RWPE1 (cell line): ENCODE measurements around the gene DHCR24.

Experiments
- CTCF ChIA-PET: fragments of 350-600 bp; sonication (Branson Sonifier 250); formaldehyde crosslinking; extraction: SDS; loops from one replicate; lab custom pipeline; 2021; lab: Yijun Ruan, JAX
- POLR2A ChIA-PET: fragments of 400-600 bp; formaldehyde crosslinking; extraction: SDS; loops from one replicate; lab custom pipeline; 2020; ENCODE audit warnings: antibody characterized with exemption; ENCODE audit not compliant: low non-redundant PET; lab: Yijun Ruan, JAX
- DNase-seq: peaks from one replicate; pipeline ENCODE4 v3.0.0; 2012; ENCODE audit warnings: low spot score
- H3K27ac ChIP-seq: fragments of 450-650 bp; 2 replicates; pipeline ENCODE4 v1.5.1; 2017
- CTCF ChIP-seq: fragments of 450-650 bp; conservative IDR thresholded peaks from 2 replicates; pipeline ENCODE4 v1.5.1; 2017; ENCODE audit warnings: low read depth, mild to moderate bottlenecking

The DHCR24 gene

DNA sequence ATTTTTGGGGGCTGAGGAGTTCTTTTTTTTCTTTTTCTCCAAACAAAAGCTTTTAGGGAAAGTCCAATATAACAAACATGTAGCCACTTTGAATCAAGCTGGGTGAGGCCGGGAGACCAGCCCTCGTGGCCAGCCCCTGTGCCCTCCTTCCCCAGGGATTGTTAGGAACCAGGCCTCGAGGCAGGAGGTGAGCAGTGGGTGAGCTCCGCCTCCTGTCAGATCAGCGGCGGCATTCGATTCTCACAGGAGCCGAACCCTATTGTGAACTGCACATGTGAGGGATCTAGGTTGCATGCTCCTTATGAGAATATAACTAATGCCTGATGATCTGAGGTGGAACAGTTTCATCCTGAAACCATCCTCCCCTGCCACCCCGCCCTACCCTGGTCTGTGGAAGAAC, 44.0 kb downstream of the DHCR24 start:
- no peak overlapping the region for H3K27ac ChIP-seq
- POLR2A ChIA-PET = no interaction called here
- DNase-seq = no peak
- CTCF ChIA-PET = interaction anchor here (0.6 kb wide), 1 partner anchor 33 kb away, joined by 5 read pairs; no protein-coding TSS in a partner anchor
- TF ChIP-seq CTCF = no peak

DNA sequence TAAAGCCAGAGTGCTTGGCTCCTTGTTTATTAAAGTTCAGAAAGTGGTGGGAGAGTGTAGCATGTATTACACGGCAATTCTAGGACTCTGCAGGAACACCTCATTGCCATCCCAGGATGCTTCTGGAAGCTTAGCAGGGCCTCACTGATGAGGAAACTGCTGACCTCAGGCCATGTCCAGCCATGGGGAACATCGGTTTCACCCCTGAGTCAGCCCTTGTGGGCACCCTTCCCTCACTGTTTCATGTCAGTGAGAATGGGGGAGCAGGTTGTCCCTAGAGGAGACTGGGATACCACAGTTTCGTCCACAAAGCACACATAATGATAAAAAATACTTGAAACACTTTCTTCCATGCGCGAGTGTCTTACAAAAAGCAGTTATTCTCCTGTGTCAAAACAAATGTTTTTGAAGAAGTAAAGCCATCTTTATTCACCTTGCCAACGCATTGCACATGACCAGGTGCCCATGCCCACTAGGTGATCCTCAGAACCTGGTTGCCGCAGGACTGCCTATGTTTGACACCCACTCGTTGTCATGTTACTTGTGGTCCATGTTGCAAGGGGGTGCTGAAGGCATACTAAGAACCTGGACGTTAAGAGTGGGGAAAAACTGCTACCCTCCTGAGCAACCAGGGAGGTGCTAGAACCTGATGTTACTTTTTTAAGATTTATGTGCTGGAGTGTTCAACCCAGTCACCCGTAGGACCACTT, 44.6 kb downstream of the DHCR24 start:
- POLR2A ChIA-PET = no interaction called here
- CTCF ChIA-PET = interaction anchor here (0.6 kb wide), 1 partner anchor 32 kb away, joined by 5 read pairs; no protein-coding TSS in a partner anchor

DNA sequence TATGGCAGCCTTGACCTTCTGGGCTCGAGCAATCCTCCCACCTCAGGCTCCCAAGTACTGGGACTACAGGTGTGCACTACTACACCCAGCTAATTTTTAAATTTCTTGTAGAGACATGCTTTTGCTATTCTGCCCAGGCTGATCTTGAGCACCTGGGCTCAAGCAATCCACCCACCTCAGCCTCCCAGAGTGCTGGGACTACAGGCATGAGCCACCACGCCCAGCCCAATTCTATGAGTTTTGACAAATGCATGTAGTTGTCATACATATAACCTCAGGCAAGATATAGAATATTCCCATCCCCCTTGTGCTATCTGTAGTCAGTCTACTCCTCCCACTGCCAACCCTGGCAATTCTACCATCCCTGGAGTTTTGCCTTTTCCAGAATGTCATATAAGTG, 47.2 kb downstream of the DHCR24 start:
- POLR2A ChIA-PET = no interaction called here
- TF ChIP-seq CTCF = no peak

More for the DNA sequence above, 44.6 kb downstream of the DHCR24 start:
- no peak for TF ChIP-seq CTCF
- no peak overlapping the region for H3K27ac ChIP-seq
- DNase-seq = no peak

GRCh38 chr1:54838565-54839180, 48.3 kb downstream of the DHCR24 start:
- TF ChIP-seq CTCF = no peak
- ChIA-PET POLR2A (no interaction called here), CTCF (interaction anchor here (1.2 kb wide), 1 partner anchor 349 kb away, joined by 4 read pairs; no protein-coding TSS in a partner anchor)
- H3K27ac ChIP-seq = no peak overlapping the region
- no peak for DNase-seq

More for the DNA sequence above, 47.2 kb downstream of the DHCR24 start:
- H3K27ac ChIP-seq = no peak overlapping the region
- DNase-seq = no peak
- CTCF ChIA-PET = interaction anchor here (0.6 kb wide), 1 partner anchor 1143 kb away, joined by 3 read pairs; no protein-coding TSS in a partner anchor

GRCh38 chr1:54837002-54837853, 49.8 kb downstream of the DHCR24 start:
- no peak for DNase-seq
- POLR2A ChIA-PET = no interaction called here

More at GRCh38 chr1:54837002-54837853, 49.8 kb downstream of the DHCR24 start:
- CTCF ChIA-PET = no interaction called here
- no peak for TF ChIP-seq CTCF
- H3K27ac ChIP-seq = no peak overlapping the region
